Omental fat pad (tissue), 4 donors: ENCODE measurements around the gene ANKH. TPM values are rescaled to one million over a fixed set of nuclear protein-coding genes. Genes with fewer than 3 reads are reported as not detected.

Source experiments
- ATAC-seq: fragments of 150-250 bp; one replicate; pipeline ENCODE4 v1.9.1; 2016; ENCODE audit warnings: mild to moderate bottlenecking, moderate library complexity; ENCODE audit not compliant: low FRiP score
- DNase-seq: peaks from one replicate; pipeline ENCODE4 v3.0.0-alpha.2; 2019; ENCODE audit warnings: low spot score
- CTCF ChIP-seq, 3 donors: fragments of 450-650 bp; IDR thresholded peaks; one replicate each; pipeline ENCODE4 v1.5.1; 2016 to 2017; ENCODE audit warnings: antibody characterized with exemption in 3 of 3, mild to moderate bottlenecking in 3 of 3, moderate library complexity in 2 of 3
- total RNA-seq, 4 donors: library from RNA; depleted of rRNA; stranded (reverse); fragments of >200 nt; gene quantifications; one replicate each; pipeline ENCODE4 v1.1.0, GENCODE V29; 2016

ANKH gene
- total RNA-seq, 4 donors from 2014 or later = 37.4 to 74.3 (median 39.2) TPM

- DNase-seq (no peak), ATAC-seq (no peak)
- TF ChIP-seq CTCF (IDR thresholded peaks at IDR 0.05) = no peak
Observed at GRCh38 chr5:14737291-14737690, 134.3 kb downstream of the ANKH start.

- TF ChIP-seq CTCF (IDR thresholded peaks at IDR 0.05) = no peak
- no peak for ATAC-seq
- no peak for DNase-seq
Observed at GRCh38 chr5:14735944-14736343, 135.6 kb downstream of the ANKH start.

GRCh38 chr5:14734396-14734795 is 137.2 kb downstream of the ANKH start:
- ATAC-seq (no peak), DNase-seq (no peak)
- TF ChIP-seq CTCF (IDR thresholded peaks at IDR 0.05) = no peak

- no peak for ATAC-seq
Observed at GRCh38 chr5:14733661-14734060, 137.9 kb downstream of the ANKH start.

GRCh38 chr5:14732991-14733390 is 138.6 kb downstream of the ANKH start:
- TF ChIP-seq CTCF (IDR thresholded peaks at IDR 0.05) = no peak
- ATAC-seq = no peak
- DNase-seq = no peak

More at GRCh38 chr5:14733661-14734060, 137.9 kb downstream of the ANKH start:
- TF ChIP-seq CTCF (IDR thresholded peaks at IDR 0.05) = no peak
- DNase-seq = no peak

- TF ChIP-seq CTCF (IDR thresholded peaks at IDR 0.05) = no peak
- ATAC-seq (no peak), DNase-seq (no peak)
Observed at GRCh38 chr5:14730881-14731280, 140.7 kb downstream of the ANKH start.

GRCh38 chr5:14730466-14730865 is 141.1 kb downstream of the ANKH start:
- no peak for DNase-seq
- no peak for ATAC-seq
- no peak for TF ChIP-seq CTCF (IDR thresholded peaks at IDR 0.05)
